Suprapubic skin (tissue), 4 donors: ENCODE measurements around the gene ZBTB4. TPM values are rescaled to one million over a fixed set of nuclear protein-coding genes. Genes with fewer than 3 reads are reported as not detected.

ENCODE experiments used
- DNase-seq, 2 donors: peaks; one replicate each; pipeline ENCODE4 v3.0.0-alpha.2; 2019; ENCODE audit warnings: low spot score in 2 of 2
- H3K27ac ChIP-seq: fragments of 200-600 bp; sonication (generic); one replicate; pipeline ENCODE4 v1.5.1; 2019
- H3K27me3 ChIP-seq: fragments of 200-600 bp; sonication (generic); one replicate; pipeline ENCODE4 v1.5.1; 2019
- H3K36me3 ChIP-seq: fragments of 200-600 bp; sonication (generic); one replicate; pipeline ENCODE4 v1.5.1; 2019
- H3K4me1 ChIP-seq: fragments of 200-600 bp; sonication (generic); one replicate; pipeline ENCODE4 v1.5.1; 2019
- H3K4me3 ChIP-seq: fragments of 200-600 bp; sonication (generic); one replicate; pipeline ENCODE4 v1.5.1; 2019; ENCODE audit warnings: mild to moderate bottlenecking
- H3K9me3 ChIP-seq: fragments of 200-600 bp; sonication (generic); one replicate; pipeline ENCODE4 v1.5.1; 2019
- CTCF ChIP-seq, 2 donors: fragments of 200-600 bp in 1 of 2; fragments of 450-650 bp in 1 of 2; sonication (generic) in 1 of 2; IDR thresholded peaks; one replicate each; pipeline ENCODE4 v1.5.1; 2016 to 2019; ENCODE audit warnings: antibody characterized with exemption in 2 of 2, mild to moderate bottlenecking in 1 of 2, moderate library complexity in 1 of 2
- EP300 ChIP-seq: sonication (generic); formaldehyde crosslinking; IDR thresholded peaks from one replicate; pipeline ENCODE4 v1.6.1; 2017; ENCODE audit warnings: antibody characterized with exemption
- POLR2A ChIP-seq, 2 donors: fragments of 450-650 bp; IDR thresholded peaks; one replicate each; pipeline ENCODE4 v1.6.1; 2017; ENCODE audit warnings: antibody characterized with exemption in 2 of 2, mild to moderate bottlenecking in 2 of 2, moderate library complexity in 2 of 2
- POLR2AphosphoS5 ChIP-seq, 3 donors: sonication (generic); formaldehyde crosslinking; IDR thresholded peaks; one replicate each; pipeline ENCODE4 v1.6.1; 2017; ENCODE audit warnings: antibody characterized with exemption in 3 of 3
- WGBS: methylation state at CpG from one replicate; pipeline ENCODE4 v1.1.5; 2018; 5-methylcytosine and 5-hydroxymethylcytosine counted together
- total RNA-seq, 4 donors: library from RNA; depleted of rRNA; stranded (reverse); fragments of >200 nt; gene quantifications; one replicate each; pipeline ENCODE4 v1.1.0, GENCODE V29; 2016

The ZBTB4 gene
- total RNA-seq, 4 donors from 2014 or later = 36.1 to 65.7 (median 45.3) TPM

GRCh38 chr17:7467498-7467897, 11.9 kb downstream of the ZBTB4 start:
- 74% methylated on average over 3 of the region's 3 CpGs for WGBS
- TF ChIP-seq CTCF (IDR thresholded peaks at IDR 0.05) (no peak), EP300 (no peak), POLR2A (IDR thresholded peaks at IDR 0.05) (no peak)
- no peak for DNase-seq
- Histone ChIP-seq H3K9me3 (no peaks in the 10 kb centered on the region), H3K4me3 (no peak overlapping the region), H3K27me3 (no peaks in the 10 kb centered on the region), H3K4me1 (peaks cover 29% of the 10 kb centered on the region), H3K27ac (peak overlapping the region; percentile 25), H3K36me3 (peaks cover 28% of the 10 kb centered on the region)

- 73% methylated on average over 16 of the region's 16 CpGs for WGBS
- no peak for DNase-seq
- no peak overlapping the region for H3K4me3 ChIP-seq
- H3K4me1 ChIP-seq = peaks cover 29% of the 10 kb centered on the region
- no peaks in the 10 kb centered on the region for H3K9me3 ChIP-seq
- TF ChIP-seq POLR2AphosphoS5 (IDR thresholded peaks at IDR 0.05) (no peak), EP300 (no peak), CTCF (IDR thresholded peaks at IDR 0.05) (no peak), POLR2A (IDR thresholded peaks at IDR 0.05) (no peak)
- H3K27me3 ChIP-seq = no peaks in the 10 kb centered on the region
- H3K27ac ChIP-seq = peak overlapping the region; percentile 25
- peaks cover 30% of the 10 kb centered on the region for H3K36me3 ChIP-seq
These were observed 12.6 kb downstream of the ZBTB4 start for GRCh38 chr17:7466639-7467341.

GRCh38 chr17:7466318-7466638, 13.2 kb downstream of the ZBTB4 start:
- 80% methylated on average over 9 of the region's 9 CpGs for WGBS
- Histone ChIP-seq H3K27ac (peak overlapping the region; percentile 25), H3K4me1 (peaks cover 28% of the 10 kb centered on the region), H3K4me3 (no peak overlapping the region), H3K36me3 (peaks cover 30% of the 10 kb centered on the region), H3K9me3 (no peaks in the 10 kb centered on the region), H3K27me3 (no peaks in the 10 kb centered on the region)
- TF ChIP-seq POLR2A (IDR thresholded peaks at IDR 0.05) (no peak), POLR2AphosphoS5 (IDR thresholded peaks at IDR 0.05) (no peak), EP300 (no peak), CTCF (IDR thresholded peaks at IDR 0.05) (no peak)
- DNase-seq = no peak

GRCh38 chr17:7465597-7466275, 13.7 kb downstream of the ZBTB4 start:
- DNase-seq = no peak
- TF ChIP-seq CTCF (IDR thresholded peaks at IDR 0.05) (no peak), POLR2AphosphoS5 (IDR thresholded peaks at IDR 0.05) (no peak), POLR2A (IDR thresholded peaks at IDR 0.05) (no peak), EP300 (no peak)
- peak overlapping the region; percentile 25 for H3K27ac ChIP-seq
- H3K27me3 ChIP-seq = no peaks in the 10 kb centered on the region
- peaks cover 30% of the 10 kb centered on the region for H3K36me3 ChIP-seq
- H3K4me3 ChIP-seq = no peak overlapping the region
- H3K4me1 ChIP-seq = peaks cover 28% of the 10 kb centered on the region
- 95% methylated on average over 16 of the region's 33 CpGs for WGBS
- no peaks in the 10 kb centered on the region for H3K9me3 ChIP-seq

GRCh38 chr17:7464081-7464480, 15.3 kb downstream of the ZBTB4 start:
- no peaks in the 10 kb centered on the region for H3K9me3 ChIP-seq
- no peaks in the 10 kb centered on the region for H3K27me3 ChIP-seq
- TF ChIP-seq POLR2A (IDR thresholded peaks at IDR 0.05) (no peak), POLR2AphosphoS5 (IDR thresholded peaks at IDR 0.05) (no peak), CTCF (IDR thresholded peaks at IDR 0.05) (no peak), EP300 (no peak)
- H3K27ac ChIP-seq = peak overlapping the region; percentile 55
- H3K4me1 ChIP-seq = peaks cover 28% of the 10 kb centered on the region
- no peak for DNase-seq
- 70% methylated on average over 5 of the region's 9 CpGs for WGBS
- peaks cover 30% of the 10 kb centered on the region for H3K36me3 ChIP-seq
- no peak overlapping the region for H3K4me3 ChIP-seq
